ENCODE measurements around the gene SPDYE3.
A peak's percentile ranks its signal among the peaks of the same experiment; 100 is the strongest.
"Not testable (repeated sequence)": the region's sequence is repeated elsewhere in the genome, so short reads cannot be mapped to it uniquely, and the experiment has no call there.

SPDYE3 gene

DNA sequence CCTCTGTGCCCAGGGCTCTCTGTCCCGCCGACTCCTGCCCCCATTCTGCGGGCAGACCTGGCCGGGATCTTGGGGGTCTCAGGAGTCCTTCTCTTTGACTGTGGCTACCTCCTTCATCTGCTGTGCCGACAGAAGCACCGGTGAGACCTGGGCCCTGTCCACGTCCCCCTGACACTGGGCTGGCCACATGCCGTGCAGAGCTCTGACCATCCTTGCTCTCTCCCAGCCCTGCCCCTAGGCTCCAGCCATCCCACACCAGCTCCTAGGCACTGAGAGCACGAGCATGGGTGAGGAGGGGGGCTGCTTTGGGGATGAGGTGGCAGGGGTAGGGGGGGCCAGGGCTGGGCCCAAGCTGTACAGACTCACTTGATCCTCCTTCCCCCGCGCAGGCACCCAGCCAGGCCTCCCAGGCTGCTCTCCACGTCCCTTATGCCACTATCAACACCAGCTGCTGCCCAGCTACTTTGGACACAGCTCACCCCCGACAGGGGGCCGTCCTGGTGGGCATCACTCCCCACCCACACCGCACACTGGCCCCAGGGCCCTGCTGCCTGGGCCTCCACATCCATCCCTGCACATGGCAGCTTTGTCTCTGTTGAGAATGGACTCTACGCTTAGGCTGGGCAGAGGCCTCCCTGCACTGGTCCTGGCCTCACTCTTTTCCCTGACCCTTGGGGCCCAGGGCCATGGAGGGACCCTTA, 45.6 kb downstream of the SPDYE3 start:
- DNase-seq, result no peak

DNA sequence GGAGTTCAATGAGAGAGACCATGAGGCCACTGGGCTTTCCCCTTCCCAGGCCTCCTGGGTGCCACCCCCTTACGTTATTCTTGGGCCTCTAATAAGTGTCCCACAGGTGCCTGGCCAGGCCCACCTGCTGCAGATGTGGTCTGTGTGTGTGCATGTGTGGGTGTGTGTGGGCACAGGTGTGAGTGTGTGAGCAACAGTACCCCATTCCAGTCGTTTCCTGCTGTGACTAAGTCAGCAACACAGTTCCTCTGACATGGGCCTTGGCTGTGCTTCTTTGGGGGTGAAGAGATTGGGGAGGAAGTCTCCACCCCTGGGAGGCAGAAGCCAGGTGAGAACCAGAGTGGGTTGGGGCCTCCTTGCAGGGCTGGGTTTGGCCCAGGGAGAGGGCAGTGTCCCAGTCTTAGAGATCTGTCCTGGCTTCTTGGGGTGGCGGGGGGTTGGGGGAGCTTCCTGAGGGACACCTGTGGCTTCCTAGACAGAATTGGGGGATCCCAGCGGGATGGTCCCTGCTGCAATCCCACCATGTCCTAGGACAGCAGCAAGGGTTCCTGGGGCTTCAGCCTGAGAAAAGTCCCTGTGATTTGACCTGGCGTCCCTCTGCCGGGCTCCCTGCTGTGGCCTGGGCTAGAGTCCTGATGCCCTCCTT, 46.3 kb downstream of the SPDYE3 start:
- peak; percentile 47 for DNase-seq

GRCh38 chr7:100356416-100357068, 49.0 kb downstream of the SPDYE3 start:
- DNase-seq, result no peak

- no peak for DNase-seq
Measured at GRCh38 chr7:100357131-100357561, 49.6 kb downstream of the SPDYE3 start.

DNA sequence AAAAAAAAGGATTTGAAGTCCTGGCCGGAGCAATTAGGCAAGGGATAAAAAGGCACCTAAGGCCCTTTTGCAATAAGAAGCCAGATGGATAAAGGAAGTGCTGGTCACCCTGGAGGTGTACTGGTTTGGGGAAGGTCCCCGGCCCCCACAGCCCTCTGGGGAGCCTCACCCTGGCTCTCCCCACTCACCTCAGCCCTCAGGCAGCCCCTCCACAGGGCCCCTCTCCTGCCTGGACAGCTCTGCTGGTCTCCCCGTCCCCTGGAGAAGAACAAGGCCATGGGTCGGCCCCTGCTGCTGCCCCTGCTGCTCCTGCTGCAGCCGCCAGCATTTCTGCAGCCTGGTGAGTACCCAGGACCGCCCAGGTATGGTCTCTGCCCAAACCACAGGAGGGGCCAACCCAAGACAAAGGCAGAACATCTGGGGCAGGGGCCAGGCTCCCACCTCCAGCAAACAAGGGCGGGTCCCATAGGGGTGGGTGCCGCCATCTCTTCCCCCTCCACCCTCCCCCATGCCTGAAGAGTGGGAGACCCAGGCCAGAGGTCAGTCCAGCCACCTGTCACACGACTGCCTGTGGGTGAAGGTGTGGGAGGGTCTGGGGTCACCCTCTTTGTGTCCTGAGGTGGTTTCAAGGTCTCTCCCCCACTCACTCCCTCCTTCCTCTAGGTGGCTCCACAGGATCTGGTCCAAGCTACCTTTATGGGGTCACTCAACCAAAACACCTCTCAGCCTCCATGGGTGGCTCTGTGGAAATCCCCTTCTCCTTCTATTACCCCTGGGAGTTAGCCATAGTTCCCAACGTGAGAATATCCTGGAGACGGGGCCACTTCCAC, 50.7 kb downstream of the SPDYE3 start, which contains the start of gene PILRB:
Gene PILRB, plus strand, starts transcription at position 91 of the 830 bp plus-strand sequence. Its CDS starts 186 bp downstream, at position 277.
- no peak for DNase-seq

DNA sequence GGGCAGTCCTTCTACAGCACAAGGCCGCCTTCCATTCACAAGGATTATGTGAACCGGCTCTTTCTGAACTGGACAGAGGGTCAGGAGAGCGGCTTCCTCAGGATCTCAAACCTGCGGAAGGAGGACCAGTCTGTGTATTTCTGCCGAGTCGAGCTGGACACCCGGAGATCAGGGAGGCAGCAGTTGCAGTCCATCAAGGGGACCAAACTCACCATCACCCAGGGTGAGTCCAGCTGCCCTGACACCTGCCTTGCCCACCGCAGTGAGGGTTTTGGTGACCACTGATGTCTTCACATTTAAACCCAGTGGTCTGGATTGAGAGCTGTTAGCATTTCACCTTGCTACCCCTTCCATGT, 51.3 kb downstream of the SPDYE3 start:
- DNase-seq, result no peak

GRCh38 chr7:100360135-100360854, 52.8 kb downstream of the SPDYE3 start:
- no peak for DNase-seq

- DNase-seq, result no peak
Measured at GRCh38 chr7:100363098-100363497, 55.6 kb downstream of the SPDYE3 start.

- not testable (repeated sequence) for DNase-seq
Measured at GRCh38 chr7:100363797-100364196, 56.3 kb downstream of the SPDYE3 start.

DNA sequence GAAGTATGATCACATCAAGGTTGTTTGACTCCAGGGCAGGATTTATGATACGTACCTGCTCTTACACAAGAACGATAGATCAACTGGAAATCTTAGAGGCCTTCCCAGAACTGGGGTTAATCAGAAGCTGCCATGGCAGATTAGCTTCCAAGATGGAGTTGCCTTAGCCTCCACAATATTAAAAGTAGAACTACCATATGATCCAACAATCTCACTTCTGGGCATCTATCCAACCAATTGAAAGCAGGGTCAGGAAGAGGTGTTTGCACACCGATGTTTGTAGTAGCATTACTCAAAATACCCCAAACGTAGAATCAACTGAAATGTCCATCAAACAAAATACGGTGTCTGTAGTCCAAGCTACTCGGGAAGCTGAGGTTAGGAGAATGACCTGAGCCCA, 57.0 kb downstream of the SPDYE3 start:
- no peak for DNase-seq

GRCh38 chr7:100365998-100366367, 58.5 kb downstream of the SPDYE3 start:
- DNase-seq, result not testable (repeated sequence)

GRCh38 chr7:100366411-100367250, 59.1 kb downstream of the SPDYE3 start:
- DNase-seq, result peak; percentile 36

- DNase-seq, result no peak
Measured at GRCh38 chr7:100367251-100367620, 59.7 kb downstream of the SPDYE3 start.

DNA sequence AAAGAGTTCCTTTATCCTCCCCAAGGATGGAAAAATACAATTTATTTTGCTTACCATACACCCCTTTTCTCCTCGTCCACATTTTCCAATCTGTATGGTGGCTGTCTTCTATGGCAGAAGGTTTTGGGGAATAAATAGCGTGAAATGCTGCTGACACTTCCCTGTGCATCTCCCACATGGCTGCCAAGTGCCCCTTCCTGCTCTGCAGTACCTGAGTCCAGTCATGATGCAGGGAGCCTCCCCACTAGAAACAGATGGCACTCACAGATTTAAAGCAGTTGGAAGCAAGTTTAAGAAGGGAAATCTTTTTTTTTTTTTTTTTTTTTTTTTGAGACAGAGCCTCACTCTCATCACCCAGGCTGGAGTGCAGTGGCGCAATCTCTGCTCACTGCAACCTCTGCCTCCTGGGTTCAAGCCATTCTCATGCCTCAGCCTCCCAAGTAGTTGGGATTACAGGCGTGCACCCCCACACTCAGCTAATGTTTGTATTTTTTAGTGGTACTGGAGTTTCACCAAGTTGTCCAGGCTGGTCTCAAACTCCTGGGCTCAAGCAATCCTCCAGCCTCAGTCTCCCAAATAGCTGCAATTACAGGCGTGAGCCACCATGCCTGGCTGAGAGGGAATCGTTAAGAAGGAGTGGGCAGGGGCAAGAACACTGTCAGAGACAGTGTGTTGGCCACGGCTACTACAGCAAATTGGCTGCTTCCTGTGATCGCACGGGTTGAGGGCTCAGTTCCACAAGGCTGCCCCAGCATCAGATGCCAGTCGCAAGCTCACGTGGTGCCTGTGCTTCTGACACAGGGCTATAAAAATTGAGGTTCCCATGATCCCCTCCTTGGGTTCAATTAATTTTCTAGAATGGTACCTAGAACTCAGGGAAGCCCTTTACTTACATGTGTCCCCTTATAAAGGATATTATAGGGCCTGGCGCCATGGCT, 60.4 kb downstream of the SPDYE3 start:
- DNase-seq, result no peak

- no peak for DNase-seq
Measured at GRCh38 chr7:100369105-100369504, 61.6 kb downstream of the SPDYE3 start.

DNA sequence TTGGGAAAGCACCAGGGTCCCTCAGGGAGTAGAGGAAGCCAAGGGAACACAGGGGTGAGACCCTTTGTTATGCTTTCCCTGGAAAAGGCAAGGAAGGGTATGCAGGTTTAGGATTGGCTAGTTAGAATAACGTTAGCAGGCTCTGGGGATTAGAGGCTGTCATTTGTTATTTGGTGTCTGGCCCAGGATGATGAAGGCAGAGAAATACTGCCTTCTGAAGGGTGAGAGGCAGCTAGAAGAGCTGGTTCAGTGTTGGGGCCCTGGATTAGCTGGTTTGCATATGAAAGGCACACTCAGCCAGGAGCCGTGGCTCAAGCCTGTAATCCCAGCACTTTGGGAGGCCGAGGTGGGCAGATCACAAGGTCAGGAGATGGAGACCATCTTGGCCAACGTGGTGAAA, 62.8 kb downstream of the SPDYE3 start:
- DNase-seq, result no peak

DNA sequence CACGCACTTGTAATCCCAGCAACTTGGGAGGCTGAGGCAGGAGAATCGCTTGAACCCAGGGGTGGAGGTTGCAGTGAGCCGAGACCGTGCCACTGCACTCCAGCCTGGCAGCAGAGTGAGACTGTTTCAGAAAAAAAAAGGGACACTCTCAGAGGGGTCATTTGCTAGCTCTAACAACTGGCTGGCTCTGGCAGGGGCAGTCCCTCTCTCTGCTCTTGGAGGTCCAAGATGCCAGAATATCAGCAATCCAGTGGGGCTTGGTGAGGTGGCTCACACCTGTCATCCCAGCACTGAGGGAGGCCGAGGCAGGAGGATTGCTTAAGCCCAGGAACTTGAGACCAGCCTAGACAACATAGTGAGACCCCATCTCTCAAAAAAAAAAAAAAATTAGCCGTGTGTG, 63.2 kb downstream of the SPDYE3 start:
- no peak for DNase-seq

- DNase-seq, result no peak
Measured at GRCh38 chr7:100371561-100372171, 64.2 kb downstream of the SPDYE3 start.

Measured in activated naive CD4-positive, alpha-beta T cell treated with Interleukin-2 at 50 U/mL for 16 hours (primary cell).